PFSK-1 (cell line): ENCODE results near the gene ARHGAP27.

Source experiments
- POLR2AphosphoS5 ChIP-seq: IDR thresholded peaks from 2 replicates; pipeline ENCODE4 v1.6.1; 2012; ENCODE audit warnings: low read depth, mild to moderate bottlenecking, control low read depth, low read length, moderate library complexity
- SIN3A ChIP-seq: IDR thresholded peaks from 2 replicates; pipeline ENCODE4 v1.6.1; 2012; ENCODE audit warnings: mild to moderate bottlenecking, low read length, moderate library complexity, borderline replicate concordance; ENCODE audit not compliant: insufficient read depth

DNA sequence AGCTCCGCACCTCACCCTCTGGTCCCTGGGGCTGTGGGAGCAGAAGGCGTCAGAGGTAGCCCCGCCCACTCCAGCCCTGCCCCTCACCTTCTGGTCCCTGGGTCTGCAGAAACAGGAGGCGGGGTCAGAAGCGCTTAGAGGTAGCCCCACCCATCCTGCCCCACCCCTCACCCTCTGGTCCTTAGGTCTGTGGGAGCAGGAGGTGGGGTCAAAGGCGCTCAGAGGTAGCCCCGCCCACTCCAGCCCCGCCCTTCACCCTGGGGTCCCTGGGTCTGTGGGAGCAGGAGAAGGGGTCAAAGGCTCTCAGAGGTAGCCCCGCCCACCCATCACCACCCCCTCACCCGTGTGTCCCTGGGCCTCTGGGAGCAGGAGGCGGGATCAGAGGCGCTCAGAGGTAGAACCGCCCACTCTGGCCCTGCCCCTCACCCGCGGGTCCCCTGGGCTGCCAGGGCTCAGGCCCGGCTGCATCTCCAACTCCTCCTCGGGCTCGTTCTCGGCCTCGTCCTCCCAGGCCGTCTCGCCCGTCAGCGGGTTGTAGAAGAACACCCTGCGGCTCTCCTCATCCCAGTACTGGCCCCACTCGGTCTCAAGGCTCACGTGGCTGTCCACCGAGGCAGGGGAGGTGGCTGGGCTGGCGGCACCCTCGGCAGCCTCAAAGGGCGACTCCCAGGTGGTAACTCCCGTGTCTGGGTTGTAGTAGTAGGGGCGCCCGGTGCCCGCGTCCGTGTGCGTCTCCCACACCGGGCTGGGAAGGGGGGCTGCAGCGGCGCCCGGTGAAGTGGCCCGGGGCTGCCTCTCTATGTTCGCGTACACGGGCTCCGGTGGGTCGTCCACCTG, 27.2 kb downstream of the ARHGAP27 start:
- TF ChIP-seq POLR2AphosphoS5 (no peak), SIN3A (no peak)
